ENCODE results near the gene PABPC1L.

Gene PABPC1L

DNA sequence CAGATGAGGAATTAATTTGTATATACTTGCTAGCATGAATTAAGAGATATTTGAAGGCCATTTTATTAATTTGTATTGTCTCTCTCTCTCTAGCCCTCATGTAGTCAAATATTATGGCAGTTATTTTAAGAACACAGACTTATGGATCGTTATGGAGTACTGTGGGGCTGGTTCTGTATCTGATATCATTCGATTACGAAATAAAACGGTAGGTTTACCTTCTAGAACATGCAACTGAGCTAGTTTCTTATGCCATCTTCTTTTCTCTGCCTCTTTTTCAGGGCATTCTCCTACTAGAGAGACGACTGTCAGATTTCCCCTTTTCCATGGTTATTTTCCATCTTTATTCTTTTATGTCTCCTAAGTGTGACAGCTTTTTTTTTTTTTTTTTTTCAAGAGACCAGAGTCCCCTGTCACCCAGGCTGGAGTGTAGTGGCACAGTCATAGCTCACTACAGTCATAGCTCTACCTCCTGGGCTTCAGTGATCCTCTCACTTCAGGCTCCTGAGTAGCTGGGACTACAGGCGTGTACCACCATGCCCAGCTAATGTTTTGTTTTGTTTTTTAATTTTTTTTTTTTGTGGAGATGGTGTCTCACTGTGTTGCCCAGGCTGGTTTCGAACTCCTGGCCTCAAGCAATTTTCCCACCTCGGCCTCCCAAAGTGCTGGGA lies 72.0 kb downstream of the PABPC1L start:
- DNase-seq (ENCODE audit: low read depth), result no peak
- no peak overlapping the region for H3K4me3 ChIP-seq (ENCODE audit: low read depth, low read length)
- no peak for TF ChIP-seq POLR2A (IDR thresholded peaks at IDR 0.05; ENCODE audit: extremely low read depth, insufficient read length)
- TF ChIP-seq, protein P1, sequence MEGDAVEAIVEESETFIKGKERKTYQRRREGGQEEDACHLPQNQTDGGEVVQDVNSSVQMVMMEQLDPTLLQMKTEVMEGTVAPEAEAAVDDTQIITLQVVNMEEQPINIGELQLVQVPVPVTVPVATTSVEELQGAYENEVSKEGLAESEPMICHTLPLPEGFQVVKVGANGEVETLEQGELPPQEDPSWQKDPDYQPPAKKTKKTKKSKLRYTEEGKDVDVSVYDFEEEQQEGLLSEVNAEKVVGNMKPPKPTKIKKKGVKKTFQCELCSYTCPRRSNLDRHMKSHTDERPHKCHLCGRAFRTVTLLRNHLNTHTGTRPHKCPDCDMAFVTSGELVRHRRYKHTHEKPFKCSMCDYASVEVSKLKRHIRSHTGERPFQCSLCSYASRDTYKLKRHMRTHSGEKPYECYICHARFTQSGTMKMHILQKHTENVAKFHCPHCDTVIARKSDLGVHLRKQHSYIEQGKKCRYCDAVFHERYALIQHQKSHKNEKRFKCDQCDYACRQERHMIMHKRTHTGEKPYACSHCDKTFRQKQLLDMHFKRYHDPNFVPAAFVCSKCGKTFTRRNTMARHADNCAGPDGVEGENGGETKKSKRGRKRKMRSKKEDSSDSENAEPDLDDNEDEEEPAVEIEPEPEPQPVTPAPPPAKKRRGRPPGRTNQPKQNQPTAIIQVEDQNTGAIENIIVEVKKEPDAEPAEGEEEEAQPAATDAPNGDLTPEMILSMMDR (IDR thresholded peaks at IDR 0.05; ENCODE audit: low read depth, low read length), result no peak
- TF ChIP-seq, protein P2, sequence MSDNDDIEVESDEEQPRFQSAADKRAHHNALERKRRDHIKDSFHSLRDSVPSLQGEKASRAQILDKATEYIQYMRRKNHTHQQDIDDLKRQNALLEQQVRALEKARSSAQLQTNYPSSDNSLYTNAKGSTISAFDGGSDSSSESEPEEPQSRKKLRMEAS (IDR thresholded peaks at IDR 0.05; ENCODE audit: low read depth, low read length), result no peak
- no peak for TF ChIP-seq MYC (IDR thresholded peaks at IDR 0.05; ENCODE audit: low read depth, low read length)

DNA sequence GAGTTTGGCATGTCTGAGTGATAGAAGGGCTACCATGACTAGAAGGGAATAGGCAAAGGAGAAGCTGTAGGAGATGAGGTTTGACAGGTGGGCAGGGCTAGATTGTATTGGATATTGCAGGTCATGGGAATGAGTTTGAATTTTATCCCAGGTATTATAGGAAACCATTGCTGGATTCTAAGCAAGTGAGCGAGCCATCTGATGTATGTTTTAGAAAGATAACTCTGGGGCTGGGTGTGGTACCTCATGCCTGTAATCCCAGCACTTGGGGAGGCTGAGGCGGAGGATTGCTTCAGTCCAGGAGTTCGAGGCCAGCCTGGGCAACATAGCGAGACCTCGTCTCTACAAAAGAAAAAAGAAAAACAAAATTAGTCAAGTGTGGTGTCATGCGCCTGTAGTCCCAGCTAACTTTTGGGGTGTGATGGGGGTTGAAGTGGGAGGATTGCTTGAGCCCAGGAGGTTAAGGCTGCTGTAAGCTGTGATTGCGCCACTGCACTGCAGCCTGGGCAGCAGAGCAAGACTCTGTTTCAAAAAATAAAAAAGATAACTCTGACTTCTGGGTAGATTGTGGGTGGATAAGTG lies 73.3 kb downstream of the PABPC1L start:
- DNase-seq (ENCODE audit: low read depth), result no peak
- no peak overlapping the region for H3K4me3 ChIP-seq (ENCODE audit: low read depth, low read length)
- TF ChIP-seq POLR2A (IDR thresholded peaks at IDR 0.05; ENCODE audit: extremely low read depth, insufficient read length) (no peak), MYC (IDR thresholded peaks at IDR 0.05; ENCODE audit: low read depth, low read length) (no peak)
- TF ChIP-seq, protein P2 (IDR thresholded peaks at IDR 0.05; ENCODE audit: low read depth, low read length), result no peak
- TF ChIP-seq, protein P1 (IDR thresholded peaks at IDR 0.05; ENCODE audit: low read depth, low read length), result no peak

DNA sequence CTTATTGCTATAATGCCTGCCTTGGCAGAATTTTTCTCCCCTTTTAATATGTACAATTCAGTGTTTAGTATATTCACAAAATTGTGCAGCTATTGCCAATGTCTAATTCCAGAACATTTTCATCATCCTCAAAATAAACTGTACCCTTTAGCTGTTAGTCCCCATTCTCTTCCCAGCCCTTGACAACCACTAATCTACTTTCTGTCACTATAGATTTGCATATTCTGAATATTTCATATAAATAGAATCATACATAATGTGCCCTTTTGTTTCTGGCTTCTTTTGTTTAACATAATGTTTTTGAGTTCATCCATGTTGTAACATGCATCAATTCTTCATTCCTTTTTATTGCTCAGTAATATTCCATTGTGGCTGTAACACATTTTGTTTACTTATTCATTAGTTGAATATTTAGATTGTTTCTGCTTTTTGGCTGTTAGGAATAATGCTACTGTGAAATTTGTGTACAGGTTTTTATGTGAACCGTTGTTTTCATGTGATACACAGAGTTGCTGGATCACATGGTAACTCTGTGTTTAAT lies 78.8 kb downstream of the PABPC1L start:
- DNase-seq (ENCODE audit: low read depth), result no peak
- TF ChIP-seq, protein P2 (IDR thresholded peaks at IDR 0.05; ENCODE audit: low read depth, low read length), result no peak
- TF ChIP-seq POLR2A (IDR thresholded peaks at IDR 0.05; ENCODE audit: extremely low read depth, insufficient read length), result no peak
- no peak overlapping the region for H3K4me3 ChIP-seq (ENCODE audit: low read depth, low read length)

All from NB4 (cell line).